Measurements from ENCODE around the gene FAR1. TPM values are rescaled to one million over a fixed set of nuclear protein-coding genes. Genes with fewer than 3 reads are reported as not detected.

The FAR1 gene
- total RNA-seq, 1 donor from 2014 or later = 58.0 TPM

DNA sequence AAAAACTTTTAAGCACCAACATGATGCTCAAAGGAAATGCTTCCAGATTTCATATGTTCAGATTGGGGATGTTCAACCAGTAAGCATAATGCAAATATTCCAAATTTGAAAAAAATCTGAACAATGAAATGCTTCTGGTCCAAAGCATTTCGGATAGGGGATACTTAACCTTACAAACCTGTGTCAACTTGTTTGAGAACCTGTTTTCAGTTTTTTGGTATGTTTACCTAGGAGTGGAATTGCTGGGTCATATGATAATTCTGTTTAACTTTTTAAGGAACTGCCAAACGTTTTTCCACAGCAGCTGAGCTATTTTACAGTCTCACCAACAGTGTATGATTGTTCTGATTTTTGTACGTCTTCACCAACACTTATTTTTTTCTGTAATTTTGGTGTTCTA lies 23.7 kb downstream of the FAR1 start:
- peaks cover 9% of the 10 kb centered on the region for H3K4me1 Mint-ChIP-seq (ENCODE audit: low read depth)
- peaks cover 9% of the 10 kb centered on the region for H3K36me3 Mint-ChIP-seq (ENCODE audit: insufficient read depth)
- DNase-seq (ENCODE audit: low spot score, unreplicated experiment) = no peak
- no peaks in the 10 kb centered on the region for H3K9me3 Mint-ChIP-seq (ENCODE audit: low read depth)
- TF ChIP-seq CTCF (IDR thresholded peaks at IDR 0.05; ENCODE audit: unreplicated experiment) = no peak
- H3K4me3 Mint-ChIP-seq (ENCODE audit: low read depth) = no peak overlapping the region
- no peaks in the 10 kb centered on the region for H3K27me3 Mint-ChIP-seq
- H3K27ac Mint-ChIP-seq = no peak overlapping the region

DNA sequence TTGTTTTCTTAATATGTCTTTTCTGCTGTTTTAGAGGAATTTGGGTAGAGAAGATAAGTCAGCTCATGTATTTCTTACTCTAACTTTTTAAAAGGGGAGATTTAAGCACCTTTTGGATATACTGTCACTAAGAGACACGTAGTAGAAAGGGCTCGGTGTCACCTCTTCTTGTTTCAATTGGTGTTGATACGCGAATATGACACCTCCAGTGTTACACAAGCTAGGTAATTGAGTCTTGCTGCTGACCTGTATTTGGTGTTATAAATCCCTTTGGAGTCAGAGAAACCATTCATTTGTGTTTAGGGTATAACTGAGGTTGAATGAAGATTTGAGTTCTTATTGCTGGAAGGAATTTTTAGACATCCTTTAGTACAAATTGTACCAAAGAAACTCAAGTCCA lies 25.6 kb downstream of the FAR1 start:
- H3K36me3 Mint-ChIP-seq (ENCODE audit: insufficient read depth) = peaks cover 20% of the 10 kb centered on the region
- no peak for TF ChIP-seq CTCF (IDR thresholded peaks at IDR 0.05; ENCODE audit: unreplicated experiment)
- H3K27ac Mint-ChIP-seq = no peak overlapping the region
- no peaks in the 10 kb centered on the region for H3K9me3 Mint-ChIP-seq (ENCODE audit: low read depth)
- DNase-seq (ENCODE audit: low spot score, unreplicated experiment) = no peak
- no peaks in the 10 kb centered on the region for H3K27me3 Mint-ChIP-seq
- H3K4me3 Mint-ChIP-seq (ENCODE audit: low read depth) = no peak overlapping the region
- H3K4me1 Mint-ChIP-seq (ENCODE audit: low read depth) = peaks cover 20% of the 10 kb centered on the region

- no peaks in the 10 kb centered on the region for H3K27me3 Mint-ChIP-seq
- peaks cover 18% of the 10 kb centered on the region for H3K36me3 Mint-ChIP-seq (ENCODE audit: insufficient read depth)
- no peak overlapping the region for H3K4me3 Mint-ChIP-seq (ENCODE audit: low read depth)
- H3K4me1 Mint-ChIP-seq (ENCODE audit: low read depth) = peaks cover 29% of the 10 kb centered on the region
- TF ChIP-seq CTCF (IDR thresholded peaks at IDR 0.05; ENCODE audit: unreplicated experiment) = no peak
- DNase-seq (ENCODE audit: low spot score, unreplicated experiment) = no peak
- no peaks in the 10 kb centered on the region for H3K9me3 Mint-ChIP-seq (ENCODE audit: low read depth)
- H3K27ac Mint-ChIP-seq = no peak overlapping the region
Observed at GRCh38 chr11:13695886-13696285, 27.4 kb downstream of the FAR1 start.

GRCh38 chr11:13697710-13698109 lies 29.2 kb downstream of the FAR1 start:
- DNase-seq (ENCODE audit: low spot score, unreplicated experiment) = no peak
- H3K9me3 Mint-ChIP-seq (ENCODE audit: low read depth) = no peaks in the 10 kb centered on the region
- H3K4me3 Mint-ChIP-seq (ENCODE audit: low read depth) = no peak overlapping the region
- peaks cover 20% of the 10 kb centered on the region for H3K36me3 Mint-ChIP-seq (ENCODE audit: insufficient read depth)
- no peaks in the 10 kb centered on the region for H3K27me3 Mint-ChIP-seq
- H3K4me1 Mint-ChIP-seq (ENCODE audit: low read depth) = peaks cover 28% of the 10 kb centered on the region
- TF ChIP-seq CTCF (IDR thresholded peaks at IDR 0.05; ENCODE audit: unreplicated experiment) = no peak
- H3K27ac Mint-ChIP-seq = no peak overlapping the region

GRCh38 chr11:13698132-13698531 lies 29.7 kb downstream of the FAR1 start:
- H3K4me1 Mint-ChIP-seq (ENCODE audit: low read depth) = peaks cover 25% of the 10 kb centered on the region
- H3K27ac Mint-ChIP-seq = no peak overlapping the region

More at GRCh38 chr11:13698132-13698531, 29.7 kb downstream of the FAR1 start:
- TF ChIP-seq CTCF (IDR thresholded peaks at IDR 0.05; ENCODE audit: unreplicated experiment) = no peak
- Mint-ChIP-seq H3K9me3 (ENCODE audit: low read depth) (no peaks in the 10 kb centered on the region), H3K4me3 (ENCODE audit: low read depth) (no peak overlapping the region), H3K36me3 (ENCODE audit: insufficient read depth) (peaks cover 22% of the 10 kb centered on the region), H3K27me3 (no peaks in the 10 kb centered on the region)
- DNase-seq (ENCODE audit: low spot score, unreplicated experiment) = no peak
